ENCODE data around the gene FRYL. TPM values are rescaled to one million over a fixed set of nuclear protein-coding genes. Genes with fewer than 3 reads are reported as not detected.

The FRYL gene
- total RNA-seq, 1 experiment from 2014 or later = 47.7 TPM

- ATAC-seq (no peak), DNase-seq (ENCODE audit: low read depth, low spot score) (no peak)
- Histone ChIP-seq H3K27me3 (ENCODE audit: insufficient read depth, low read length) (no peaks in the 10 kb centered on the region), H3K27ac (ENCODE audit: low read depth, low read length) (no peak overlapping the region), H2AFZ (ENCODE audit: low read depth, low read length, poor library complexity, severe bottlenecking) (no peak overlapping the region), H3K36me3 (ENCODE audit: control insufficient read depth in 1 of 2, insufficient read depth in 2 of 2, low read length in 2 of 2) (no peaks in the 10 kb centered on the region), H3K4me1 (ENCODE audit: control insufficient read depth in 1 of 2, insufficient read depth in 2 of 2, low read length in 2 of 2) (no peaks in the 10 kb centered on the region), H4K20me1 (ENCODE audit: insufficient read depth) (no peaks in the 10 kb centered on the region), H3K4me3 (replicated peaks in 1 of 2; ENCODE audit: low read depth in 1 of 2, low read length in 2 of 2) (no peak overlapping the region), H3K9me3 (ENCODE audit: control insufficient read depth in 1 of 2, insufficient read depth in 1 of 2, low read depth in 1 of 2, low read length in 2 of 2) (no peaks in the 10 kb centered on the region), H3K4me2 (ENCODE audit: low read length) (no peak overlapping the region), H3K9me2 (ENCODE audit: insufficient read depth) (no peaks in the 10 kb centered on the region), H3K79me2 (ENCODE audit: insufficient read depth, low read length) (peaks cover 10% of the 10 kb centered on the region; the same call in 1 of the 2 replicates), H3K9ac (ENCODE audit: low read length) (no peak overlapping the region)
- CTCF ChIA-PET = no interaction called here
- POLR2A ChIA-PET = no interaction called here
- RAD21 ChIA-PET (ENCODE audit: low non-redundant PET in 1 of 2, low total read pairs in 2 of 2, uncharacterized antibody in 2 of 2, unreplicated experiment in 2 of 2) = no interaction called here
- intact Hi-C loops (cut with micrococcal nuclease) = no loop called here
- TF ChIP-seq SP1 (IDR thresholded peaks at IDR 0.05; ENCODE audit: low read depth) (no peak), TCF7L2 (IDR thresholded peaks at IDR 0.05; ENCODE audit: borderline replicate concordance, extremely low read depth, insufficient read depth, insufficient read length) (no peak), SRF (IDR thresholded peaks at IDR 0.05; ENCODE audit: low read depth) (no peak), RAD21 (IDR thresholded peaks at IDR 0.05; ENCODE audit: low read depth) (no peak), ZNF274 (IDR thresholded peaks at IDR 0.05; ENCODE audit: low read depth, low read length) (no peak)
- no TSS peak for BruUV-seq (replicated peaks)
Measured at GRCh38 chr4:48673537-48673936, 106.5 kb downstream of the FRYL start.

- Histone ChIP-seq H2AFZ (ENCODE audit: low read depth, low read length, poor library complexity, severe bottlenecking) (no peak overlapping the region), H3K4me2 (ENCODE audit: low read length) (no peak overlapping the region), H3K4me1 (ENCODE audit: control insufficient read depth in 1 of 2, insufficient read depth in 2 of 2, low read length in 2 of 2) (peaks cover 4 to 8% of the 10 kb centered on the region in 2 experiments; a peak in 3 of 4 replicates), H3K27me3 (ENCODE audit: insufficient read depth, low read length) (no peaks in the 10 kb centered on the region), H3K79me2 (ENCODE audit: insufficient read depth, low read length) (peaks cover 13% of the 10 kb centered on the region), H3K9me3 (ENCODE audit: control insufficient read depth in 1 of 2, insufficient read depth in 1 of 2, low read depth in 1 of 2, low read length in 2 of 2) (no peaks in the 10 kb centered on the region), H4K20me1 (ENCODE audit: insufficient read depth) (no peaks in the 10 kb centered on the region), H3K36me3 (ENCODE audit: control insufficient read depth in 1 of 2, insufficient read depth in 2 of 2, low read length in 2 of 2) (no peaks in the 10 kb centered on the region), H3K9ac (ENCODE audit: low read length) (no peak overlapping the region), H3K4me3 (replicated peaks in 1 of 2; ENCODE audit: low read depth in 1 of 2, low read length in 2 of 2) (no peak overlapping the region), H3K9me2 (ENCODE audit: insufficient read depth) (no peaks in the 10 kb centered on the region), H3K27ac (ENCODE audit: low read depth, low read length) (no peak overlapping the region)
- BruUV-seq (replicated peaks) = no TSS peak
- intact Hi-C loops (cut with micrococcal nuclease) = no loop called here
- ChIA-PET POLR2A (no interaction called here), RAD21 (ENCODE audit: low non-redundant PET in 1 of 2, low total read pairs in 2 of 2, uncharacterized antibody in 2 of 2, unreplicated experiment in 2 of 2) (no interaction called here), CTCF (no interaction called here)
- no peak for DNase-seq (ENCODE audit: low read depth, low spot score)
- no peak for ATAC-seq
- TF ChIP-seq ZFX (IDR thresholded peaks at IDR 0.05) (no peak), JUND (IDR thresholded peaks at IDR 0.05) (no peak), REST (IDR thresholded peaks at IDR 0.05; ENCODE audit: low read depth) (no peak), CTCF (IDR thresholded peaks at IDR 0.05 in 2 of 3, conservative IDR thresholded peaks at IDR 0.05 in 1 of 3; ENCODE audit: borderline replicate concordance in 1 of 3, insufficient read depth in 1 of 3, low read depth in 2 of 3, low read length in 2 of 3) (no peak), FOSL1 (IDR thresholded peaks at IDR 0.05; ENCODE audit: low read depth) (no peak), ELF1 (IDR thresholded peaks at IDR 0.05; ENCODE audit: borderline replicate concordance, low read depth) (no peak), SIN3A (IDR thresholded peaks at IDR 0.05; ENCODE audit: low read depth) (no peak), CBX3 (IDR thresholded peaks at IDR 0.05; ENCODE audit: low read depth) (no peak), ZBTB33 (IDR thresholded peaks at IDR 0.05; ENCODE audit: extremely low read depth, insufficient replicate concordance, low read length) (no peak), YY1 (IDR thresholded peaks at IDR 0.05; ENCODE audit: extremely low read depth, insufficient replicate concordance, low read depth, low read length) (no peak)
Measured at GRCh38 chr4:48670587-48670986, 109.5 kb downstream of the FRYL start.

Data from HCT116 (cell line).